GM23248 (cell line): ENCODE measurements around the gene KCNH6. TPM values are rescaled to one million over a fixed set of nuclear protein-coding genes. Genes with fewer than 3 reads are reported as not detected.

Experiments used
- DNase-seq: peaks from one replicate; pipeline ENCODE4 v3.0.0-alpha.2; 2015
- H2AFZ ChIP-seq: fragments of 200-600 bp; sonication (generic); 2 replicates; pipeline ENCODE4 v1.6.1; 2016; ENCODE audit warnings: antibody characterized with exemption
- H3F3A ChIP-seq: fragments of 200-600 bp; sonication (generic); 2 replicates; pipeline ENCODE4 v1.6.1; 2016; ENCODE audit warnings: mild to moderate bottlenecking, antibody characterized with exemption, mixed run types; ENCODE audit not compliant: insufficient read depth
- H3K27ac ChIP-seq: fragments of 200-600 bp; sonication (generic); 2 replicates; pipeline ENCODE4 v1.5.1; 2016; ENCODE audit warnings: mild to moderate bottlenecking
- H3K27me3 ChIP-seq: fragments of 200-600 bp; sonication (generic); replicated peaks from 2 replicates; pipeline ENCODE4 v1.6.1; 2016; ENCODE audit warnings: mild to moderate bottlenecking; ENCODE audit not compliant: insufficient read depth
- H3K36me3 ChIP-seq: fragments of 200-600 bp; sonication (generic); 2 replicates; pipeline ENCODE4 v1.6.1; 2016; ENCODE audit warnings: low read depth, mild to moderate bottlenecking
- H3K4me1 ChIP-seq: fragments of 200-600 bp; sonication (generic); 2 replicates; pipeline ENCODE4 v1.6.1; 2016; ENCODE audit warnings: mild to moderate bottlenecking; ENCODE audit not compliant: insufficient read depth
- H3K4me2 ChIP-seq: fragments of 200-600 bp; sonication (generic); one replicate; pipeline ENCODE4 v1.6.1; 2016; ENCODE audit warnings: mild to moderate bottlenecking; ENCODE audit not compliant: unreplicated experiment
- H3K4me3 ChIP-seq: fragments of 200-600 bp; sonication (generic); 2 replicates; pipeline ENCODE4 v1.5.1; 2016; ENCODE audit warnings: mild to moderate bottlenecking
- H3K79me2 ChIP-seq: fragments of 200-600 bp; sonication (generic); 2 replicates; pipeline ENCODE4 v1.6.1; 2016; ENCODE audit warnings: mild to moderate bottlenecking; ENCODE audit not compliant: insufficient read depth
- H3K9ac ChIP-seq: fragments of 200-600 bp; sonication (generic); 2 replicates; pipeline ENCODE4 v1.6.1; 2016; ENCODE audit warnings: mild to moderate bottlenecking
- H3K9me2 ChIP-seq: fragments of 200-600 bp; sonication (generic); 2 replicates; pipeline ENCODE4 v1.6.1; 2016; ENCODE audit warnings: mixed run types, mild to moderate bottlenecking, moderate library complexity; ENCODE audit not compliant: insufficient read depth
- H3K9me3 ChIP-seq: fragments of 200-600 bp; sonication (generic); one replicate; pipeline ENCODE4 v1.6.1; 2017; ENCODE audit warnings: low read depth
- H4K20me1 ChIP-seq: fragments of 200-600 bp; sonication (generic); 2 replicates; pipeline ENCODE4 v1.6.0; 2016; ENCODE audit not compliant: insufficient read depth
- EZH2 ChIP-seq: fragments of 200-600 bp; sonication (generic); IDR thresholded peaks from 2 replicates; pipeline ENCODE4 v1.6.1; 2018; ENCODE audit warnings: antibody characterized with exemption, mild to moderate bottlenecking; ENCODE audit not compliant: insufficient read depth, poor library complexity, severe bottlenecking
- EZH2phosphoT487 ChIP-seq: fragments of 200-600 bp; sonication (generic); IDR thresholded peaks from 2 replicates; pipeline ENCODE4 v1.6.1; 2018; ENCODE audit warnings: antibody characterized with exemption, moderate library complexity, mild to moderate bottlenecking, low read depth; ENCODE audit not compliant: insufficient read depth
- WGBS, 2 experiments: methylation state at CpG; one replicate each; pipeline ENCODE4 v1.1.6; 2015 to 2017; ENCODE audit warnings: low lambda C conversion rate in 2 of 2, low coverage in 1 of 2; ENCODE audit errors: missing lambda C conversion rate in 2 of 2; 5-methylcytosine and 5-hydroxymethylcytosine counted together
- in situ Hi-C: fragments of 300-500 bp; cut with MboI; formaldehyde crosslinking; loops from 2 replicates; pipeline ENCODE4 v1.15.0; 2020
- polyA plus RNA-seq: library from polyadenylated mRNA; unstranded; fragments of >200 nt; fragmentation: Nextera tagmentation; extraction: Ambion mirVana; gene quantifications from 2 replicates; pipeline ENCODE4 v1.2.1, GENCODE V29; 2016
- total RNA-seq: library from RNA; depleted of rRNA; stranded (reverse); fragments of >200 nt; shearing (Covaris generic); gene quantifications from 2 replicates; pipeline ENCODE4 v1.2.3, GENCODE V29; 2014

The KCNH6 gene
- total and polyA plus RNA-seq, 2 experiments from 2014 or later, result not detected

- Histone ChIP-seq H3K36me3 (peaks cover 16% of the 10 kb centered on the region; the same call in 1 of the 2 replicates), H3K4me2 (no peak overlapping the region), H4K20me1 (peaks cover 8% of the 10 kb centered on the region; the same call in 1 of the 2 replicates), H3F3A (no peaks in the 10 kb centered on the region), H2AFZ (no peak overlapping the region), H3K27ac (no peak overlapping the region), H3K79me2 (peaks cover 96% of the 10 kb centered on the region), H3K9me2 (no peaks in the 10 kb centered on the region), H3K4me3 (no peak overlapping the region), H3K4me1 (no peaks in the 10 kb centered on the region), H3K9ac (no peak overlapping the region), H3K9me3 (no peaks in the 10 kb centered on the region), H3K27me3 (no peaks in the 10 kb centered on the region)
- TF ChIP-seq EZH2phosphoT487 (no peak), EZH2 (no peak)
- 91 to 97% methylated on average over 5 of the region's 5 CpGs for WGBS, 2 experiments
- in situ Hi-C loops, result no loop called here
- no peak for DNase-seq
Measured at GRCh38 chr17:63578769-63579111, 55.6 kb downstream of the KCNH6 start.

DNA sequence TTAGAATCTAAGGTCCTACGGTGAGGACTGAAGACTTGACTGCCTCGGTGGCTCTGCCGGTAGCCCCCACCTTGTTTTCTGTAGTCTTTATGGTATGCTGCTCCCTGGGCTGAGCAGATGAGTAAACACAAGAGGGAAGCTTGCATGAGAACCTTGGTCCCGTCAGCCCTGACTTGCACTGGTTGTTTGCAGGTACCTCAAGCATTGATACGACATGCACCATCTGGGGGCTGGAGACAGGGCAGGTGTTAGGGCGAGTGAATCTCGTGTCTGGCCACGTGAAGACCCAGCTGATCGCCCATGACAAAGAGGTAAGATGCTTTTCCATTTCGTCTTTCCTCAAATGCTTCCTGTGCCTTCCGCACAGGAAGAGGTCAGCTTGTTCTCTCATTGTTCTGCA lies 56.5 kb downstream of the KCNH6 start:
- no peak for DNase-seq
- Histone ChIP-seq H3K9me2 (no peaks in the 10 kb centered on the region), H3K36me3 (peaks cover 17% of the 10 kb centered on the region; the same call in 1 of the 2 replicates), H2AFZ (no peak overlapping the region), H3K79me2 (peaks cover 87% of the 10 kb centered on the region), H3F3A (no peaks in the 10 kb centered on the region), H3K9ac (no peak overlapping the region), H3K9me3 (no peaks in the 10 kb centered on the region), H3K4me3 (no peak overlapping the region), H4K20me1 (no peaks in the 10 kb centered on the region), H3K4me2 (no peak overlapping the region), H3K27me3 (no peaks in the 10 kb centered on the region), H3K27ac (no peak overlapping the region), H3K4me1 (no peaks in the 10 kb centered on the region)
- in situ Hi-C loops, result no loop called here
- no peak for TF ChIP-seq EZH2
- TF ChIP-seq EZH2phosphoT487, result no peak
- 88 to 91% methylated on average over 11 of the region's 11 CpGs for WGBS, 2 experiments

- Histone ChIP-seq H3K9ac (no peak overlapping the region), H3K36me3 (peaks cover 32% of the 10 kb centered on the region; the same call in 1 of the 2 replicates), H3K79me2 (peaks cover 14% of the 10 kb centered on the region), H4K20me1 (no peaks in the 10 kb centered on the region), H3K27ac (no peak overlapping the region), H3K9me3 (no peaks in the 10 kb centered on the region), H2AFZ (no peak overlapping the region), H3K27me3 (no peaks in the 10 kb centered on the region), H3K4me1 (no peaks in the 10 kb centered on the region), H3K9me2 (no peaks in the 10 kb centered on the region), H3F3A (no peaks in the 10 kb centered on the region), H3K4me2 (no peak overlapping the region), H3K4me3 (no peak overlapping the region)
- peak; percentile 31 for DNase-seq
- no peak for TF ChIP-seq EZH2
- TF ChIP-seq EZH2phosphoT487, result no peak
- in situ Hi-C loops, result no loop called here
- 96 to 97% methylated on average over 5 of the region's 5 CpGs for WGBS, 2 experiments
Measured at GRCh38 chr17:63587770-63588169, 64.6 kb downstream of the KCNH6 start.

GRCh38 chr17:63588797-63589196 lies 65.6 kb downstream of the KCNH6 start:
- H3K4me1 ChIP-seq, result no peaks in the 10 kb centered on the region
- no peaks in the 10 kb centered on the region for H3K9me3 ChIP-seq
- H4K20me1 ChIP-seq, result no peaks in the 10 kb centered on the region
- no peak for DNase-seq
- in situ Hi-C loops, result no loop called here
- no peak overlapping the region for H3K4me2 ChIP-seq
- WGBS, 2 experiments, result 90 to 91% methylated on average over 11 of the region's 11 CpGs
- H3K79me2 ChIP-seq, result peaks cover 8% of the 10 kb centered on the region; the same call in 1 of the 2 replicates
- H3K9me2 ChIP-seq, result no peaks in the 10 kb centered on the region
- H3F3A ChIP-seq, result no peaks in the 10 kb centered on the region
- H3K27ac ChIP-seq, result no peak overlapping the region
- H3K27me3 ChIP-seq, result no peaks in the 10 kb centered on the region
- no peak overlapping the region for H3K9ac ChIP-seq
- H3K4me3 ChIP-seq, result no peak overlapping the region
- H2AFZ ChIP-seq, result no peak overlapping the region
- peaks cover 25% of the 10 kb centered on the region for H3K36me3 ChIP-seq
- no peak for TF ChIP-seq EZH2
- no peak for TF ChIP-seq EZH2phosphoT487

- no peaks in the 10 kb centered on the region for H3K9me3 ChIP-seq
- H3F3A ChIP-seq, result no peaks in the 10 kb centered on the region
- no peaks in the 10 kb centered on the region for H3K4me1 ChIP-seq
- no peak overlapping the region for H3K9ac ChIP-seq
- H3K4me3 ChIP-seq, result no peak overlapping the region
- no peak overlapping the region for H3K4me2 ChIP-seq
- peaks cover 8% of the 10 kb centered on the region; the same call in 1 of the 2 replicates for H3K79me2 ChIP-seq
- no peaks in the 10 kb centered on the region for H3K27me3 ChIP-seq
- H4K20me1 ChIP-seq, result no peaks in the 10 kb centered on the region
- no peak for DNase-seq
- H2AFZ ChIP-seq, result no peak overlapping the region
- no peak overlapping the region for H3K27ac ChIP-seq
- no peaks in the 10 kb centered on the region for H3K9me2 ChIP-seq
- TF ChIP-seq EZH2phosphoT487 (no peak), EZH2 (no peak)
- H3K36me3 ChIP-seq, result peaks cover 31% of the 10 kb centered on the region
- in situ Hi-C loops, result no loop called here
- 96 to 100% methylated on average over 1 of the region's 1 CpG for WGBS, 2 experiments
Measured at GRCh38 chr17:63589646-63590045, 66.5 kb downstream of the KCNH6 start.
